HFFc6 (cell line): ENCODE results near the gene CCDC7. TPM values are rescaled to one million over a fixed set of nuclear protein-coding genes. Genes with fewer than 3 reads are reported as not detected.
A peak's percentile ranks its signal among the peaks of the same experiment; 100 is the strongest.
"Not testable (repeated sequence)": the region's sequence is repeated elsewhere in the genome, so short reads cannot be mapped to it uniquely, and the experiment has no call there.

ENCODE experiments used
- DNase-seq: peaks from one replicate; pipeline ENCODE4 v3.0.0-alpha.2; 2018
- H3K27ac Mint-ChIP-seq: 2 replicates; pipeline ENCODE4 v1.8.0; 2020; ENCODE audit warnings: mild to moderate bottlenecking, mixed read lengths
- H3K27me3 Mint-ChIP-seq: 2 replicates; pipeline ENCODE4 v1.8.0; 2021; ENCODE audit warnings: mild to moderate bottlenecking, moderate library complexity, mixed read lengths; ENCODE audit not compliant: insufficient read depth
- H3K36me3 Mint-ChIP-seq: 2 replicates; pipeline ENCODE4 v1.8.0; 2021; ENCODE audit warnings: low read depth, mixed read lengths
- H3K4me1 Mint-ChIP-seq: 2 replicates; pipeline ENCODE4 v1.8.0; 2020; ENCODE audit warnings: low read depth, mixed read lengths
- H3K4me3 Mint-ChIP-seq: 2 replicates; pipeline ENCODE4 v1.8.0; 2020; ENCODE audit warnings: mild to moderate bottlenecking, moderate library complexity, mixed read lengths
- H3K9me3 Mint-ChIP-seq: 2 replicates; pipeline ENCODE4 v1.8.0; 2020; ENCODE audit warnings: mild to moderate bottlenecking, mixed read lengths
- CTCF ChIP-seq: fragments of 200-600 bp; sonication (generic); IDR thresholded peaks from 2 replicates; pipeline ENCODE4 v1.5.0; 2021; ENCODE audit warnings: antibody characterized with exemption, mild to moderate bottlenecking
- long read RNA-seq: library from polyadenylated mRNA; unstranded; transcript quantifications from one replicate; pipeline ENCODE4 v2.0.0, GENCODE V29; 2019
- total RNA-seq, 6 experiments: library from RNA; stranded (reverse); fragmentation: NEBNext Ultra II Directional; extraction: Animal tissue kit (Norgen Biotek cat#: 25700); gene quantifications; 2 replicates in 1 of 6; 3 replicates in 5 of 6; pipeline ENCODE4 v1.2.3, GENCODE V29; 2021

CCDC7 gene
- 1 to 10 TPM; 3.1 to 3.9 (median 3.7) TPM for total RNA-seq
- long read RNA-seq: 0 reads

- no peaks in the 10 kb centered on the region for H3K9me3 Mint-ChIP-seq
- no peaks in the 10 kb centered on the region for H3K36me3 Mint-ChIP-seq
- peak within 1 kb of the TSS; percentile 98 for H3K27ac Mint-ChIP-seq
- peak; percentile 77 for DNase-seq
- no peaks in the 10 kb centered on the region for H3K27me3 Mint-ChIP-seq
- H3K4me3 Mint-ChIP-seq: peak within 1 kb of the TSS; percentile 92
- TF ChIP-seq CTCF: peak; percentile 75
- peaks cover 11% of the 10 kb centered on the region for H3K4me1 Mint-ChIP-seq
Measured at GRCh38 chr10:32445740-32446535, at the start of gene CCDC7. CCDC7 (plus strand) TSS chr10:32446140; CDS start chr10:32451643, 5,503 bp downstream.

- H3K4me3 Mint-ChIP-seq, H3K4me1 Mint-ChIP-seq, H3K27me3 Mint-ChIP-seq, H3K36me3 Mint-ChIP-seq, H3K9me3 Mint-ChIP-seq, DNase-seq, H3K27ac Mint-ChIP-seq: not testable (repeated sequence)
Measured at GRCh38 chr10:32397163-32397562, 48.8 kb upstream of the CCDC7 start.

- not testable (repeated sequence) for H3K4me1 Mint-ChIP-seq, H3K27ac Mint-ChIP-seq, DNase-seq, H3K4me3 Mint-ChIP-seq, H3K36me3 Mint-ChIP-seq, H3K9me3 Mint-ChIP-seq, H3K27me3 Mint-ChIP-seq
Measured at GRCh38 chr10:32399720-32400119, 46.2 kb upstream of the CCDC7 start.

- no peak overlapping the region for H3K4me3 Mint-ChIP-seq
- no peaks in the 10 kb centered on the region for H3K36me3 Mint-ChIP-seq
- DNase-seq: no peak
- H3K9me3 Mint-ChIP-seq: no peaks in the 10 kb centered on the region
- H3K4me1 Mint-ChIP-seq: no peaks in the 10 kb centered on the region
- TF ChIP-seq CTCF: no peak
- no peaks in the 10 kb centered on the region; the same call in none of the 2 replicates for H3K27me3 Mint-ChIP-seq
- H3K27ac Mint-ChIP-seq: no peak overlapping the region
Measured at GRCh38 chr10:32400961-32401360, 45.0 kb upstream of the CCDC7 start.

GRCh38 chr10:32402499-32402898 is 43.4 kb upstream of the CCDC7 start:
- H3K4me3 Mint-ChIP-seq: no peak overlapping the region
- TF ChIP-seq CTCF: no peak
- no peaks in the 10 kb centered on the region for H3K9me3 Mint-ChIP-seq
- DNase-seq: no peak
- H3K4me1 Mint-ChIP-seq: no peaks in the 10 kb centered on the region
- no peaks in the 10 kb centered on the region for H3K36me3 Mint-ChIP-seq
- peaks cover 3% of the 10 kb centered on the region for H3K27me3 Mint-ChIP-seq
- no peak overlapping the region for H3K27ac Mint-ChIP-seq

- Mint-ChIP-seq H3K36me3 (no peaks in the 10 kb centered on the region), H3K4me3 (no peak overlapping the region), H3K9me3 (no peaks in the 10 kb centered on the region), H3K4me1 (no peaks in the 10 kb centered on the region), H3K27me3 (peaks cover 3% of the 10 kb centered on the region), H3K27ac (no peak overlapping the region)
- DNase-seq: no peak
- TF ChIP-seq CTCF: no peak
Measured at GRCh38 chr10:32403091-32403490, 42.8 kb upstream of the CCDC7 start.
